IMR-90 (cell line): ENCODE data around the gene KCNK3. TPM values are rescaled to one million over a fixed set of nuclear protein-coding genes. Genes with fewer than 3 reads are reported as not detected.

Source experiments
- ATAC-seq: fragments of 200-7000 bp; cut with Tn5 transposase; 2 replicates; pipeline ENCODE4 v1.9.1; 2020; ENCODE audit warnings: low read depth, mild to moderate bottlenecking, moderate library complexity
- BruUV-seq: library from RNA; stranded (reverse); fragments of 400-500 nt; replicated peaks from 2 replicates; lab custom pipeline; 2021; lab: Mats Ljungman, UMichigan
- CTCF ChIA-PET: fragments of 300-600 bp; formaldehyde crosslinking; extraction: SDS; loops from one replicate; lab custom pipeline; 2021; ENCODE audit warnings: antibody characterized with exemption; lab: Yijun Ruan, JAX
- POLR2A ChIA-PET: fragments of 300-600 bp; sonication (Branson Sonifier 250); formaldehyde crosslinking; loops from one replicate; lab custom pipeline; 2022; ENCODE audit warnings: antibody characterized with exemption; ENCODE audit not compliant: unreplicated experiment; lab: Charles Lee
- DNase-seq: peaks from one replicate; pipeline ENCODE4 v3.0.0; 2013
- H2AFZ ChIP-seq: replicated peaks from 2 replicates; pipeline ENCODE3; 2013; ENCODE audit warnings: low read length, mild to moderate bottlenecking; ENCODE audit not compliant: poor library complexity
- H2AK5ac ChIP-seq: 2 replicates; pipeline ENCODE4 v1.6.1; 2013; ENCODE audit warnings: low read depth, low read length, inconsistent platforms
- H2AK9ac ChIP-seq: replicated peaks from 2 replicates; pipeline ENCODE3; 2013; ENCODE audit warnings: mild to moderate bottlenecking, low read depth, low read length, moderate library complexity; ENCODE audit not compliant: poor library complexity
- H2BK120ac ChIP-seq: 2 replicates; pipeline ENCODE4 v1.6.1; 2013; ENCODE audit warnings: low read depth, low read length, inconsistent platforms
- H2BK15ac ChIP-seq: 3 replicates; pipeline ENCODE4 v1.6.1; 2013; ENCODE audit warnings: low read depth, low read length, inconsistent platforms
- H2BK20ac ChIP-seq: 2 replicates; pipeline ENCODE4 v1.6.1; 2013; ENCODE audit warnings: low read depth, mild to moderate bottlenecking, inconsistent platforms, low read length, moderate library complexity
- H2BK5ac ChIP-seq: 2 replicates; pipeline ENCODE4 v1.6.1; 2013; ENCODE audit warnings: mild to moderate bottlenecking, low read depth, low read length, inconsistent platforms; ENCODE audit not compliant: poor library complexity, severe bottlenecking
- H3K14ac ChIP-seq: replicated peaks from 2 replicates; pipeline ENCODE4 v1.6.1; 2013; ENCODE audit warnings: low read depth, low read length, inconsistent platforms
- H3K18ac ChIP-seq: 2 replicates; pipeline ENCODE4 v1.6.1; 2013; ENCODE audit warnings: low read depth, low read length, control low read depth
- H3K23ac ChIP-seq: 2 replicates; pipeline ENCODE4 v1.6.1; 2013; ENCODE audit warnings: low read depth, low read length, inconsistent platforms
- H3K27ac ChIP-seq: 2 replicates; pipeline ENCODE4 v1.5.1; 2013; ENCODE audit warnings: mild to moderate bottlenecking, control low read depth, low read length; ENCODE audit not compliant: insufficient read depth
- H3K27me3 ChIP-seq: 2 replicates; pipeline ENCODE4 v1.6.1; 2013; ENCODE audit warnings: low read length; ENCODE audit not compliant: control insufficient read depth, insufficient read depth
- H3K36me3 ChIP-seq: 2 replicates; pipeline ENCODE4 v1.6.1; 2013; ENCODE audit warnings: low read length, mixed read lengths; ENCODE audit not compliant: control insufficient read depth, insufficient read depth
- H3K4ac ChIP-seq: 2 replicates; pipeline ENCODE4 v1.6.1; 2013; ENCODE audit warnings: low read depth, low read length, inconsistent platforms
- H3K4me1 ChIP-seq: 2 replicates; pipeline ENCODE4 v1.6.1; 2013; ENCODE audit warnings: low read length, mixed read lengths; ENCODE audit not compliant: control insufficient read depth, insufficient read depth
- H3K4me2 ChIP-seq: 2 replicates; pipeline ENCODE4 v1.6.1; 2013; ENCODE audit warnings: low read depth, mild to moderate bottlenecking, control low read depth, low read length, moderate library complexity
- H3K4me3 ChIP-seq: 2 replicates; pipeline ENCODE4 v1.5.1; 2013; ENCODE audit warnings: low read depth, mild to moderate bottlenecking, control low read depth, low read length, moderate library complexity; ENCODE audit not compliant: insufficient read depth
- H3K56ac ChIP-seq: 2 replicates; pipeline ENCODE4 v1.6.1; 2013; ENCODE audit warnings: low read length, inconsistent platforms; ENCODE audit not compliant: insufficient read depth; ENCODE audit errors: extremely low read depth
- H3K79me1 ChIP-seq, 2 experiments: 2 replicates each; pipeline ENCODE4 v1.6.1; 2013; ENCODE audit warnings: low read length in 2 of 2, inconsistent platforms in 1 of 2, low read depth in 1 of 2
- H3K9ac ChIP-seq: 2 replicates; pipeline ENCODE4 v1.6.1; 2013; ENCODE audit warnings: low read depth, low read length, control low read depth
- H3K9me1 ChIP-seq: 2 replicates; pipeline ENCODE4 v1.6.1; 2013; ENCODE audit warnings: low read length, inconsistent platforms; ENCODE audit not compliant: insufficient read depth
- H3K9me3 ChIP-seq: 2 replicates; pipeline ENCODE4 v1.6.1; 2013; ENCODE audit warnings: low read length; ENCODE audit not compliant: control insufficient read depth, insufficient read depth
- H4K20me1 ChIP-seq: 2 replicates; pipeline ENCODE4 v1.6.1; 2013; ENCODE audit warnings: low read length, inconsistent platforms; ENCODE audit not compliant: insufficient read depth
- H4K5ac ChIP-seq: 2 replicates; pipeline ENCODE4 v1.6.1; 2013; ENCODE audit warnings: mild to moderate bottlenecking, low read depth, low read length, control low read depth
- H4K8ac ChIP-seq, 2 experiments: 2 replicates each; pipeline ENCODE4 v1.6.1; 2013; ENCODE audit warnings: low read depth in 2 of 2, low read length in 2 of 2, control low read depth in 1 of 2, inconsistent platforms in 1 of 2
- H4K91ac ChIP-seq: 2 replicates; pipeline ENCODE4 v1.6.1; 2013; ENCODE audit warnings: low read depth, low read length, inconsistent platforms; ENCODE audit not compliant: insufficient read depth
- BHLHE40 ChIP-seq: fragments of 150-350 bp; IDR thresholded peaks from 2 replicates; pipeline ENCODE4 v1.6.1; 2016; ENCODE audit warnings: mild to moderate bottlenecking, low read depth, low read length
- CTCF ChIP-seq: conservative IDR thresholded peaks from 2 replicates; pipeline ENCODE4 v1.5.1; 2012; ENCODE audit warnings: mild to moderate bottlenecking, low read depth, low read length, improper control_type of control experiment
- FOS ChIP-seq: fragments of 150-350 bp; IDR thresholded peaks from 2 replicates; pipeline ENCODE4 v1.6.1; 2016; ENCODE audit warnings: low read depth, low read length
- MAFK ChIP-seq: IDR thresholded peaks from 2 replicates; pipeline ENCODE4 v1.6.1; 2012; ENCODE audit warnings: low read depth, low read length, improper control_type of control experiment
- MXI1 ChIP-seq: IDR thresholded peaks from 2 replicates; pipeline ENCODE4 v1.6.1; 2012; ENCODE audit warnings: low read depth, mild to moderate bottlenecking, low read length, moderate library complexity, borderline replicate concordance
- NFE2L2 ChIP-seq: fragments of 150-350 bp; IDR thresholded peaks from 2 replicates; pipeline ENCODE4 v1.6.1; 2016; ENCODE audit warnings: low read depth, mild to moderate bottlenecking, low read length
- POLR2A ChIP-seq: IDR thresholded peaks from 2 replicates; pipeline ENCODE4 v1.6.1; 2012; ENCODE audit warnings: mild to moderate bottlenecking, low read depth, low read length
- RCOR1 ChIP-seq: IDR thresholded peaks from 2 replicates; pipeline ENCODE4 v1.6.1; 2012; ENCODE audit warnings: mild to moderate bottlenecking, low read length, improper control_type of control experiment; ENCODE audit not compliant: insufficient replicate concordance
- RFX5 ChIP-seq: IDR thresholded peaks from 2 replicates; pipeline ENCODE4 v1.8.0; 2012; ENCODE audit warnings: low read depth, mild to moderate bottlenecking, low read length, moderate library complexity
- WGBS, 2 experiments: methylation state at CpG; one replicate each; pipeline versions ENCODE4 v1.1.5 to v1.1.7; 2013; ENCODE audit warnings: missing lambda C conversion rate in 2 of 2; ENCODE audit not compliant: insufficient read length in 1 of 2; ENCODE audit errors: extremely low coverage in 2 of 2; 5-methylcytosine and 5-hydroxymethylcytosine counted together
- dilution Hi-C: fragments of 300-500 bp; cut with HindIII; formaldehyde crosslinking; loops from one replicate; pipeline ENCODE4 v1.14.3; 2018; ENCODE audit warnings: low sequenced_read_pairs; ENCODE audit not compliant: unreplicated experiment
- in situ Hi-C: fragments of 300-500 bp; cut with MboI; formaldehyde crosslinking; loops from 3 replicates; pipeline ENCODE4 v1.14.3; 2019; ENCODE audit warnings: low sequenced_read_pairs, inconsistent platforms, mixed read lengths
- intact Hi-C: fragments of 100-400 bp; cut with micrococcal nuclease; formaldehyde crosslinking; loops from 2 replicates; pipeline ENCODE4 v1.10.0; 2022
- polyA plus RNA-seq, 3 experiments: library from polyadenylated mRNA; depleted of rRNA; stranded (reverse); fragments of >200 nt; gene quantifications; 2 replicates each; pipeline ENCODE4 v1.2.3, GENCODE V29; 2012; ENCODE audit warnings: low replicate concordance in 1 of 3
- total RNA-seq: library from RNA; depleted of rRNA; stranded (reverse); fragments of >200 nt; gene quantifications from 2 replicates; pipeline ENCODE4 v1.2.3, GENCODE V29; 2012

KCNK3 gene
- total and polyA plus RNA-seq, 2 of the 4 experiments (the other 2 are of a cell fraction), result under 0.01 to 0.03 TPM

DNA sequence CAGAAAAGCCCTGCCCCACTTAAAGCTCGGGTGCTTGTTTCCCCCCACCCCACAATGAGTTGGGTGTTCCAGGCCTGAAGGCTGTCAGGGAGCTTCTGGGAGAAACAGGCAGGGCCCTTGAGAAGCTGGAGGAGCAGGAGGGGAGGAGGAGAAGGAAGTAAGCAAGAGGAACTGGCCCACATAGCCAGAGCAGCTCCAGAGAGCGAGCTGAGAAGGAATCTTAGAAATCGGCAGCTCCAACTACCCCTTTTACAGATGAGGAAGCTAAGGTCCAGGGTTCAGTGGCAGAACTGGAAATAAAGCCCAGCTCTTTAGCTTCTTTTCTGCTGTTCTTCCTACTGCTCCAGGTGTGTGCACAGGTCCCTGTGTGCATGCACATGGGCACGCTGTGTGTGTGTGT lies 12.7 kb upstream of the KCNK3 start:
- BruUV-seq, result no TSS peak
- peaks cover 53% of the 10 kb centered on the region for H3K27me3 ChIP-seq

More for the DNA sequence above, 12.7 kb upstream of the KCNK3 start:
- Histone ChIP-seq H3K9ac (no peak overlapping the region), H2BK120ac (no peak overlapping the region), H2AK9ac (no peak overlapping the region), H3K4ac (no peak overlapping the region), H3K56ac (no peak overlapping the region), H3K4me3 (no peak overlapping the region), H3K23ac (no peak overlapping the region), H3K4me2 (no peak overlapping the region), H2BK5ac (no peak overlapping the region), H3K9me3 (peaks cover 4% of the 10 kb centered on the region; the same call in 1 of the 2 replicates), H3K14ac (no peak overlapping the region), H3K36me3 (no peaks in the 10 kb centered on the region), H3K79me1 (no peaks in the 10 kb centered on the region), H2BK20ac (no peak overlapping the region), H3K9me1 (no peaks in the 10 kb centered on the region), H2AK5ac (no peak overlapping the region), H4K8ac (no peak overlapping the region), H4K5ac (no peak overlapping the region), H2AFZ (no peak overlapping the region), H3K4me1 (no peaks in the 10 kb centered on the region), H2BK15ac (no peak overlapping the region), H3K27ac (no peak overlapping the region), H3K18ac (no peak overlapping the region), H4K20me1 (no peaks in the 10 kb centered on the region), H4K91ac (no peak overlapping the region)
- DNase-seq (no peak), ATAC-seq (no peak)
- TF ChIP-seq RCOR1 (no peak), MAFK (no peak), NFE2L2 (no peak), FOS (no peak), MXI1 (no peak), CTCF (no peak), POLR2A (no peak), RFX5 (no peak), BHLHE40 (no peak)
- WGBS, 2 experiments, result no CpG with 5 or more reads among the region's 4 CpGs
- POLR2A ChIA-PET, result no interaction called here
- intact Hi-C loops, result no loop called here
- dilution Hi-C loops, result no loop called here
- in situ Hi-C loops, result no loop called here
- CTCF ChIA-PET, result no interaction called here
